H1 (cell line): ENCODE results near the gene USP1.

Source experiments
- BRCA1 ChIP-seq: IDR thresholded peaks from 2 replicates; pipeline ENCODE4 v1.6.1; 2012; ENCODE audit warnings: low read depth, low read length, improper control_type of control experiment
- E2F6 ChIP-seq: IDR thresholded peaks from 2 replicates; pipeline ENCODE4 v1.6.1; 2012; ENCODE audit warnings: inconsistent platforms
- EZH2 ChIP-seq: fragments of 200-600 bp; sonication (generic); IDR thresholded peaks from 2 replicates; pipeline ENCODE4 v1.7.1; 2012; ENCODE audit warnings: low read depth, mild to moderate bottlenecking, moderate library complexity, low read length, inconsistent platforms; ENCODE audit not compliant: severe bottlenecking
- POLR2AphosphoS5 ChIP-seq: IDR thresholded peaks from 2 replicates; pipeline ENCODE4 v1.6.1; 2011; ENCODE audit warnings: low read depth, low read length
- SP4 ChIP-seq: IDR thresholded peaks from 2 replicates; pipeline ENCODE4 v1.6.1; 2012; ENCODE audit warnings: low read length, inconsistent platforms
- TEAD4 ChIP-seq: IDR thresholded peaks from 2 replicates; pipeline ENCODE4 v1.6.1; 2012; ENCODE audit warnings: low read depth, low read length, inconsistent platforms, mixed read lengths

- TF ChIP-seq SP4 (no peak), TEAD4 (no peak), BRCA1 (no peak), EZH2 (no peak), E2F6 (no peak), POLR2AphosphoS5 (no peak)
Measured at GRCh38 chr1:62462370-62462769, 25.5 kb downstream of the USP1 start.
